GM18498 (cell line): Measurements from ENCODE around the gene TUBGCP3.

ENCODE experiments used
- ATAC-seq: cut with Tn5 transposase; IDR thresholded peaks from one replicate; pipeline ENCODE4 v1.9.1; 2021; ENCODE audit warnings: mild to moderate bottlenecking, moderate library complexity; ENCODE audit not compliant: unreplicated experiment

TUBGCP3 gene

GRCh38 chr13:112616586-112617362, 28.8 kb upstream of the TUBGCP3 start:
- ATAC-seq: peak; percentile 71

DNA sequence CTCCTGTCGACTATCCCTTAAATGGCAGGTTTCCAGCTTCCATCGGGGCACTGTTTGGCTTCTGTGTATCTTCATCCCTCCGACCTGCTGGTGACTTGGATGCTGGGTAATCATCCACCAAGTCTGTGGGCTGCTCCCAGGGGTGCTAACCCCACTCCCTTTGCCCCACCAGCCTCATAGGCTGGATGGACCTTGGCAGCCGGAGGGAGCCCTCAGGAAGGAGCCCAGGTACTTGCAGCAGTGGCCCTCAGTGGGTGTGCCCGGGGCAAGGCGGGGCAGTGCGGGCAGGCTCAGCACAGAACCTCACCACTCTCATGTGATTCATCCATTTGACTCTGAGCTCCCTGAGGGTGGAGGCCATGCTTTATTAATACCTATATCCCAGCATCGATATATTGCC, 27.4 kb upstream of the TUBGCP3 start:
- no peak for ATAC-seq

GRCh38 chr13:112614835-112615234, 26.9 kb upstream of the TUBGCP3 start:
- no peak for ATAC-seq

- no peak for ATAC-seq
Observed at GRCh38 chr13:112608212-112608611, 20.3 kb upstream of the TUBGCP3 start.

GRCh38 chr13:112606109-112607001, 18.4 kb upstream of the TUBGCP3 start:
- ATAC-seq: peak; percentile 100

GRCh38 chr13:112605531-112605990, 17.6 kb upstream of the TUBGCP3 start:
- no peak for ATAC-seq

DNA sequence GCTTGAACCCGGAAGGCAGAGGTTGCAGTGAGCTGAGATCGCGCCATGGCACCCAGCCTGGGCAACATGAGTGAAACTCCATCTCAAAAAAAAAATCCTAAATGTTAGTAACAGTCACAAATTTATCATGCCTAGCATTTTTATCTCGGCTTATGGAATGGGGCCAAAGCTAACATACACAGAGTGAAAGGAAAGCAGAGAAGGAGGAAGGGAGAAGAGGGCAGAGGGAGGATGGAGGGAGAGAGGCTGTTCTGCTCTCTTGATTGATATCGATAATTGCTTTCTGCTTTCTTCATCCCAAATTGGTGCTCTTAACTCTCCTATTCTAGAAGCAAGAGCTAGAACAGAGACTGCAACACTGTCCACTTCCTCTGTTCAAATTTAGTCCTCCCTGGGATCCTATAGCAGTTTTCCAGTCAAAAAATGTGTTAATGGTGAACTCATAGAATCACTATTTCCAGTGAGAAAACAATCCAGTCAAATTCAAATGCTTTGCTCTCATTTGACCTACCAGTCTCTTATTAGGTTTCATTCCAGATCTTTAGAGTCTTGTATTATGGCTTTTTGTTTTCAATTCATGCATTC, 15.8 kb upstream of the TUBGCP3 start:
- no peak for ATAC-seq

- ATAC-seq: no peak
Observed at GRCh38 chr13:112602189-112602588, 14.2 kb upstream of the TUBGCP3 start.

- no peak for ATAC-seq
Observed at GRCh38 chr13:112601371-112601770, 13.4 kb upstream of the TUBGCP3 start.

DNA sequence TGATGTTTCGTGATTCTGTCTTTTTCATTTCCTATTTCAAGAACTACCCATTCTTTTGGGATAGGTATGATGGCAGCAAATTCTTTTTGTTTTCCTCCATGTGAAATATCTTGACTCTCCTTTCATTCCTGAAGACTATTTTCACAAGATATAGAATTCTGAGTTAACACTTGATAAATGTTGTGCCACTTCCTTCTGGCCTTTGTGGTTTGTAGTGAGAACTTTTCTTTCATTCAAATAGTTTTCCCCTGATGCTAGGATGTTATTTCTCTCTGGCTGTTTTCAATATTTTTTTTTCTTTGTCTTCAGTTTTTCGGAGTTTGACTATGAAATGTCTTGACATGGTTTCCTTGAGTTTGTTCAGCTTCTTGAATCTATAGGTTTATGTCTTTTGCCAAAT, 8.3 kb upstream of the TUBGCP3 start:
- no peak for ATAC-seq

DNA sequence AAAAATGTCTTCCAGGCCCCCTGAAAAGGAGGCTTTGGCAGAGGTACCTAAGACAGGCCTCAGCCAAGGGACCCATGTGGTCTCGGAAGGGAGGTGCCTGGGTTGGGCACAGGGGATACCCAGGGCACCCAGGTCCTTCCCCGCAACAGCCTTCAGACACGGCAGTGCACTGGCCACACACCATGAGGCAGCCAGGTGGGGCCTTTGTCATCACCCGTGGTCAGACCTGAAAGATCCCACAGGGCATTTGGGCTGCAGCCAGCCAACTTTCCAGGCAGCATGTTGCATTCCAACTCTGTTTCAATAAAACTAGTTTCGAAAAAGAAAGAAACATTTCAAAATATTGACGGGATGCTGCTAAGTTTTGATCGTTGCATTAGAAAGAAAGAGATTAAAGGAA, 4.7 kb upstream of the TUBGCP3 start:
- no peak for ATAC-seq

DNA sequence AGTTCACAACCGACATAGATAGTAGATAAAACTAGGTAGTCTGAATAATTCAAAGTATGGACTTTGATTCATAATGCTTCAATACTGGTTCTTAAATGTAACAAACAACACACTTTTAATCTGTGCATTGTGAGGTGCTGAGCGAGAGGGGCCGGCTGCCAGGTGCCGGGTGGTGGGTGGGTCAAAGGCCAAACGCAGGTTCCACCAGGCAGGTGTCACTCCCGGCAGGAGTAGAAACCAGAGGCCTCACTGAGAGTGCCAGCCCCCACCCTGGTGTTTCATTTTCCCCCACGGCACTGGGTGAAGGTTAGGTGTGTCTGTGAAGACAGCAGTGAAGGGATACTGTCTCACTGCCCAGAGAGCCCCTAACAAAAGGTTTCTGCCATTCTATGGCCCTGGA, 4.2 kb upstream of the TUBGCP3 start:
- no peak for ATAC-seq

GRCh38 chr13:112588490-112589297, 741 bp upstream of the TUBGCP3 start:
- ATAC-seq: no peak

DNA sequence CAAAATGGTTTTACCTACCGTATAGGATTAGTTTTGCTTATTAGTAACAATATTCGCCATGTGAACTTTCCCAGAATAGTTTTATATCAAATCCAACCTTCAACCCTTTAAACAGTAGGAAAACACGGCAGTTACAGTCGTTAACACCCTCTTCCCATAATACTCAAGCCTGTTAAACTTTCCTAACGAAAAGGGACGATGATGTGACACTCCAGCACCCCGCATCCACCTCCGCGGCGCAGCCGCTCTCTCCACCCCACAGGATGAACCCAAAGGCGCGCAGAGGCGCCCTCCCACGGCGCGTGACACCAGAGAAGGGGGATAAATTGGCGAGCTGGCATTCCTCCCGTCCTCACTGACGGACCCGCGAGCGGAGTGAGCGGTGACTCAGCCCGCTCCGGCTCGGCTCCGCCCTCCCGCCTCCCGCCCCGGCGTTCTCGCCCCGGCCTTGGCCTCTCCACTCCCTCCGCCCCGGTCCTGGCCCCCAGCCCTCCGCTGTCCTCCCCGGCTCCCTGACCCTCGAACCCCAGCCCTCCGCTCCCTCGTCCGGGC, 665 bp downstream of the TUBGCP3 start:
- peak; percentile 57 for ATAC-seq

- ATAC-seq: no peak
Observed at GRCh38 chr13:112586334-112586960, 1.5 kb downstream of the TUBGCP3 start.

DNA sequence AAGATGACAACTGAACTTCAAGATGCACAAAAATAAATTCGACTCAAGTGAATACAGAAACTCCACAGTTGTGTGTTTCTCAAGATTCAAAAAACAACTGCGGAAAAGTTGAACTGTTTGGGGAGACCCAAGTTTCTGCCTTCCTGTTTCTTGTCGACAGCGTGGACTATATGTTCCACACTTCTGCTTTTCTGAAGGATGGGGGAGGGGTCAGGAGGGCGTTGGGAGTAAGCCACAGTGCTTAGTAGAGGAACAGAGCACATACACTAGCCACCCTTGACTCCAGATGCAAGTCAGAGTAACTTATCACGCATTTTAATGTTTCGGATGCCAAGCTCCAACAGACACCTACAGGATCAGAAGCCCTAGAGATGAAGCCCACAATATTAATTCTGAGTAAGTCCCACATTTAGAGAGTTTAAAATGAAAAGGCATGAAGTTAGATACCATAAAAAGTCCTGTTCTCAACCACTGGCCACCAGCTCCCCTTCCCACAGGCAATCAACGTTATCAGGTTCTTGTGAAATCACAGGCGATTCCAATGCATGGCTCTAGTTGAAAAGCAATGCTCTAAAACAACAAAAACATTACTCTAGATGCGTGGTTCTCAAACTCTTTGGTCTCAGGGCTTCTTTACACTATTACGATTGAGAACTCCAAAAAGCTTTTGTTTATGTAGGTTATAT, 4.2 kb downstream of the TUBGCP3 start:
- ATAC-seq: peak; percentile 43

DNA sequence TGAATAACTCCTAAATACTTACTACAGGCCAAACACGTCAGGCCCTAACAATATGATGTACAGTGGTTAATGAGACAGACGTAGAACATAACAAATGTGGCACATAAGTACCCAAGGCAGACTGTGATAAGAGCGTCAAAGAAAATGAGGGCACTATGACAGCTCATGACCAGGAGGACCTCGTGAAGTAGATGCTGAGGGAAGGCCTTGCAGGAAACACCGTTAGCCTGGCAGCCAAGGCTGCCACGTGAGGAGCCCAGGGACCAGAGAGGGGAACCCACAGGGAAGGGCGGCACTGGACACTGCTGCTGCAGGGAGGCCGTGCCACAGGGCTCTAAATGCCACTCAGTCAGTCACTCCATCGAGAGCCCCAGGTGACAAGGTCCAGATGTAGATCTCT, 5.7 kb downstream of the TUBGCP3 start:
- no peak for ATAC-seq

DNA sequence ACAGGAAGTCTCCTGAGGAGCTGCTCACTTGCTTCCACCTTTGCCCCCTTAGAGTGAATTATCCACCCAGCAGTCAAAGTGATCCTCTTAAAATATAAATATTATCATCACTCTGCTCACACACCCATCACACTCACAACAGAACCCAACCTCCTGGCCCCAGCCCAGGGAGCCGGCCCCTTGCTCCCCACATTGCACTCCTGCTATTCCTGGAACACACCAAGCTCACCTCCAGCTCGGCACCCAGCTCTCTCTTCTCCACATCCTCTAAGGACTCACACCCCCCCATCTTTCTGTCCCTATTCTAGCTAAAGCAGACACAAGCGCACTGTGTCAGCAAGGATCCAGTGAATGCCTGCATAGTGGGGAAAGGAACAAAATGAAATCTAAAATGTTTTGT, 7.0 kb downstream of the TUBGCP3 start:
- no peak for ATAC-seq

- ATAC-seq: no peak
Observed at GRCh38 chr13:112580211-112580610, 7.7 kb downstream of the TUBGCP3 start.
